GM23338 (cell line): ENCODE measurements around the gene HLA-DMB. TPM values are rescaled to one million over a fixed set of nuclear protein-coding genes. Genes with fewer than 3 reads are reported as not detected.
A peak's percentile ranks its signal among the peaks of the same experiment; 100 is the strongest.

Source experiments
- ATAC-seq: fragments of 200-7000 bp; cut with Tn5 transposase; 3 replicates; pipeline ENCODE4 v1.9.1; 2020
- DNase-seq: peaks from one replicate; pipeline ENCODE4 v3.0.0-alpha.2; 2015; ENCODE audit warnings: low spot score
- H2AFZ ChIP-seq: fragments of 200-600 bp; sonication (generic); 2 replicates; pipeline ENCODE4 v1.8.0; 2016; ENCODE audit warnings: antibody characterized with exemption, mild to moderate bottlenecking, moderate library complexity
- H3F3A ChIP-seq: fragments of 200-600 bp; sonication (generic); replicated peaks from 2 replicates; pipeline ENCODE4 v1.8.0; 2017; ENCODE audit warnings: antibody characterized with exemption, mixed run types, low read depth
- H3K27ac ChIP-seq: fragments of 200-600 bp; sonication (generic); 2 replicates; pipeline ENCODE4 v1.6.1; 2016; ENCODE audit warnings: low read depth
- H3K27me3 ChIP-seq: fragments of 200-600 bp; sonication (generic); 2 replicates; pipeline ENCODE4 v1.8.0; 2016; ENCODE audit warnings: mild to moderate bottlenecking, mixed run types, moderate library complexity; ENCODE audit not compliant: insufficient read depth
- H3K36me3 ChIP-seq: fragments of 200-600 bp; sonication (generic); 2 replicates; pipeline ENCODE4 v1.8.0; 2016; ENCODE audit warnings: mild to moderate bottlenecking; ENCODE audit not compliant: insufficient read depth
- H3K4me1 ChIP-seq: fragments of 200-600 bp; sonication (generic); 2 replicates; pipeline ENCODE4 v1.8.0; 2016; ENCODE audit warnings: mild to moderate bottlenecking, moderate library complexity; ENCODE audit not compliant: insufficient read depth
- H3K4me2 ChIP-seq: fragments of 200-600 bp; sonication (generic); 2 replicates; pipeline ENCODE4 v1.7.1; 2017; ENCODE audit warnings: mixed run types
- H3K4me3 ChIP-seq: fragments of 200-600 bp; sonication (generic); 2 replicates; pipeline ENCODE4 v1.6.1; 2016; ENCODE audit warnings: mixed run types
- H3K79me2 ChIP-seq: fragments of 200-600 bp; sonication (generic); replicated peaks from 2 replicates; pipeline ENCODE4 v1.8.0; 2017; ENCODE audit warnings: mild to moderate bottlenecking; ENCODE audit not compliant: insufficient read depth
- H3K9me2 ChIP-seq: fragments of 200-600 bp; sonication (generic); 2 replicates; pipeline ENCODE4 v1.8.0; 2017; ENCODE audit not compliant: insufficient read depth
- H4K20me1 ChIP-seq: fragments of 200-600 bp; sonication (generic); replicated peaks from 2 replicates; pipeline ENCODE4 v1.8.0; 2017; ENCODE audit warnings: mild to moderate bottlenecking; ENCODE audit not compliant: insufficient read depth
- H3K27ac Mint-ChIP-seq: 2 replicates; pipeline ENCODE4 v1.8.0; 2020; ENCODE audit warnings: inconsistent platforms, mild to moderate bottlenecking, moderate library complexity, mixed read lengths
- H3K27me3 Mint-ChIP-seq: 3 replicates; pipeline ENCODE4 v1.8.0; 2022; ENCODE audit warnings: low read depth, mild to moderate bottlenecking, moderate library complexity, mixed read lengths, inconsistent platforms; ENCODE audit not compliant: insufficient read depth, poor library complexity
- H3K36me3 Mint-ChIP-seq: 3 replicates; pipeline ENCODE4 v1.8.0; 2021; ENCODE audit warnings: low read depth, mild to moderate bottlenecking, inconsistent platforms, moderate library complexity, mixed read lengths
- H3K4me1 Mint-ChIP-seq: 3 replicates; pipeline ENCODE4 v1.8.0; 2020; ENCODE audit warnings: mild to moderate bottlenecking, inconsistent platforms, mixed read lengths
- H3K4me3 Mint-ChIP-seq: 3 replicates; pipeline ENCODE4 v1.8.0; 2021; ENCODE audit warnings: moderate library complexity, mild to moderate bottlenecking, inconsistent platforms, mixed read lengths
- H3K9me3 Mint-ChIP-seq: 3 replicates; pipeline ENCODE4 v1.8.0; 2020; ENCODE audit warnings: moderate library complexity, mild to moderate bottlenecking, inconsistent platforms, mixed read lengths
- CREB1 ChIP-seq: fragments of 250-450 bp; sonication (Bioruptor Pico); IDR thresholded peaks from 2 replicates; pipeline ENCODE4 v1.5.0; 2020; ENCODE audit warnings: low read depth, mild to moderate bottlenecking, moderate library complexity
- NANOG ChIP-seq: IDR thresholded peaks from 2 replicates; pipeline ENCODE4 v1.6.1; 2016; ENCODE audit warnings: antibody characterized with exemption, borderline replicate concordance
- POLR2AphosphoS5 ChIP-seq: IDR thresholded peaks from 2 replicates; pipeline ENCODE4 v1.6.1; 2016; ENCODE audit warnings: antibody characterized with exemption, low read depth
- STAT1 ChIP-seq: IDR thresholded peaks from one replicate; pipeline ENCODE4 v1.6.1; 2016; ENCODE audit warnings: antibody characterized with exemption; ENCODE audit not compliant: unreplicated experiment
- polyA plus RNA-seq: library from polyadenylated mRNA; unstranded; fragments of >200 nt; fragmentation: Nextera tagmentation; extraction: Ambion mirVana; gene quantifications from 2 replicates; pipeline ENCODE4 v1.2.1, GENCODE V29; 2016
- total RNA-seq: library from RNA; depleted of rRNA; stranded (reverse); fragments of >200 nt; shearing (Covaris generic); gene quantifications from 2 replicates; pipeline ENCODE4 v1.2.3, GENCODE V29; 2014
- TF ChIP-seq, protein P1 (sequence below): fragments of 250-450 bp; sonication (Bioruptor Pico); IDR thresholded peaks from 2 replicates; pipeline ENCODE4 v1.5.0; 2020; ENCODE audit warnings: mild to moderate bottlenecking, moderate library complexity

The HLA-DMB gene
- total and polyA plus RNA-seq, 2 experiments from 2014 or later: 0.70 to 1.6 TPM

DNA sequence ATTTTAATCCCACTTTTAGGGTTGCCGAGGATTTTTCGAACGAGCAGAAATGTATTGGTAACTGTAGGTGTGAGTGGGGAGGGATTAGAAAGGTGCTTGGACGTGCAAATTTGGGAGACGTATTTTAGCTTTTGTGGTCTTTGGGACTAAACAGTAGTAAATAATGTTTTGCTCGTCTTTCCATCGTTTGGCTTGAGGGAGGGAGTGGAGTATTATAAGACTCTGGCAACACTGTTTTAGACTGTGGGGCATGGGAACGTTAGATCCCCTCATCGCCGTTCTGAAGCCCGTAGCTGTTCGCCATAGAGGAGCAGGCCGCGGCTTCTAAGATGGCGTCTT lies 30.4 kb upstream of the HLA-DMB start:
- DNase-seq: no peak
- Mint-ChIP-seq H3K4me3 (peak overlapping the region; percentile 98), H3K36me3 (peaks cover 67% of the 10 kb centered on the region), H3K27me3 (peaks cover 52% of the 10 kb centered on the region), H3K4me1 (peaks cover 26% of the 10 kb centered on the region), H3K9me3 (peaks cover 12% of the 10 kb centered on the region), H3K27ac (peak overlapping the region; percentile 100)
- peaks cover 26% of the 10 kb centered on the region; the same call in 1 of the 2 replicates for H3K4me1 ChIP-seq
- TF ChIP-seq POLR2AphosphoS5: 0 out of 2 replicates have a peak, but pooled peaks have one; percentile 39
- TF ChIP-seq, protein P1, sequence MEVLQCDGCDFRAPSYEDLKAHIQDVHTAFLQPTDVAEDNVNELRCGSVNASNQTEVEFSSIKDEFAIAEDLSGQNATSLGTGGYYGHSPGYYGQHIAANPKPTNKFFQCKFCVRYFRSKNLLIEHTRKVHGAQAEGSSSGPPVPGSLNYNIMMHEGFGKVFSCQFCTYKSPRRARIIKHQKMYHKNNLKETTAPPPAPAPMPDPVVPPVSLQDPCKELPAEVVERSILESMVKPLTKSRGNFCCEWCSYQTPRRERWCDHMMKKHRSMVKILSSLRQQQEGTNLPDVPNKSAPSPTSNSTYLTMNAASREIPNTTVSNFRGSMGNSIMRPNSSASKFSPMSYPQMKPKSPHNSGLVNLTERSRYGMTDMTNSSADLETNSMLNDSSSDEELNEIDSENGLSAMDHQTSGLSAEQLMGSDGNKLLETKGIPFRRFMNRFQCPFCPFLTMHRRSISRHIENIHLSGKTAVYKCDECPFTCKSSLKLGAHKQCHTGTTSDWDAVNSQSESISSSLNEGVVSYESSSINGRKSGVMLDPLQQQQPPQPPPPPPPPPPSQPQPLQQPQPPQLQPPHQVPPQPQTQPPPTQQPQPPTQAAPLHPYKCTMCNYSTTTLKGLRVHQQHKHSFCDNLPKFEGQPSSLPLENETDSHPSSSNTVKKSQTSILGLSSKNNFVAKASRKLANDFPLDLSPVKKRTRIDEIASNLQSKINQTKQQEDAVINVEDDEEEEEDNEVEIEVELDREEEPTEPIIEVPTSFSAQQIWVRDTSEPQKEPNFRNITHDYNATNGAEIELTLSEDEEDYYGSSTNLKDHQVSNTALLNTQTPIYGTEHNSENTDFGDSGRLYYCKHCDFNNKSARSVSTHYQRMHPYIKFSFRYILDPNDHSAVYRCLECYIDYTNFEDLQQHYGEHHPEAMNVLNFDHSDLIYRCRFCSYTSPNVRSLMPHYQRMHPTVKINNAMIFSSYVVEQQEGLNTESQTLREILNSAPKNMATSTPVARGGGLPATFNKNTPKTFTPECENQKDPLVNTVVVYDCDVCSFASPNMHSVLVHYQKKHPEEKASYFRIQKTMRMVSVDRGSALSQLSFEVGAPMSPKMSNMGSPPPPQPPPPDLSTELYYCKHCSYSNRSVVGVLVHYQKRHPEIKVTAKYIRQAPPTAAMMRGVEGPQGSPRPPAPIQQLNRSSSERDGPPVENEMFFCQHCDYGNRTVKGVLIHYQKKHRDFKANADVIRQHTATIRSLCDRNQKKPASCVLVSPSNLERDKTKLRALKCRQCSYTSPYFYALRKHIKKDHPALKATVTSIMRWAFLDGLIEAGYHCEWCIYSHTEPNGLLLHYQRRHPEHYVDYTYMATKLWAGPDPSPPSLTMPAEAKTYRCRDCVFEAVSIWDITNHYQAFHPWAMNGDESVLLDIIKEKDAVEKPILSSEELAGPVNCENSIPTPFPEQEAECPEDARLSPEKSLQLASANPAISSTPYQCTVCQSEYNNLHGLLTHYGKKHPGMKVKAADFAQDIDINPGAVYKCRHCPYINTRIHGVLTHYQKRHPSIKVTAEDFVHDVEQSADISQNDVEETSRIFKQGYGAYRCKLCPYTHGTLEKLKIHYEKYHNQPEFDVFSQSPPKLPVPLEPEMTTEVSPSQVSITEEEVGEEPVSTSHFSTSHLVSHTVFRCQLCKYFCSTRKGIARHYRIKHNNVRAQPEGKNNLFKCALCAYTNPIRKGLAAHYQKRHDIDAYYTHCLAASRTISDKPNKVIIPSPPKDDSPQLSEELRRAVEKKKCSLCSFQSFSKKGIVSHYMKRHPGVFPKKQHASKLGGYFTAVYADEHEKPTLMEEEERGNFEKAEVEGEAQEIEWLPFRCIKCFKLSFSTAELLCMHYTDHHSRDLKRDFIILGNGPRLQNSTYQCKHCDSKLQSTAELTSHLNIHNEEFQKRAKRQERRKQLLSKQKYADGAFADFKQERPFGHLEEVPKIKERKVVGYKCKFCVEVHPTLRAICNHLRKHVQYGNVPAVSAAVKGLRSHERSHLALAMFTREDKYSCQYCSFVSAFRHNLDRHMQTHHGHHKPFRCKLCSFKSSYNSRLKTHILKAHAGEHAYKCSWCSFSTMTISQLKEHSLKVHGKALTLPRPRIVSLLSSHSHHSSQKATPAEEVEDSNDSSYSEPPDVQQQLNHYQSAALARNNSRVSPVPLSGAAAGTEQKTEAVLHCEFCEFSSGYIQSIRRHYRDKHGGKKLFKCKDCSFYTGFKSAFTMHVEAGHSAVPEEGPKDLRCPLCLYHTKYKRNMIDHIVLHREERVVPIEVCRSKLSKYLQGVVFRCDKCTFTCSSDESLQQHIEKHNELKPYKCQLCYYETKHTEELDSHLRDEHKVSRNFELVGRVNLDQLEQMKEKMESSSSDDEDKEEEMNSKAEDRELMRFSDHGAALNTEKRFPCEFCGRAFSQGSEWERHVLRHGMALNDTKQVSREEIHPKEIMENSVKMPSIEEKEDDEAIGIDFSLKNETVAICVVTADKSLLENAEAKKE: no peak
- H3K9me2 ChIP-seq: no peaks in the 10 kb centered on the region
- peak overlapping the region; percentile 100 for H3K27ac ChIP-seq
- peak overlapping the region; percentile 99 for H3K4me3 ChIP-seq
- no peaks in the 10 kb centered on the region for H3K27me3 ChIP-seq
- H3F3A ChIP-seq: peaks cover 43% of the 10 kb centered on the region
- H3K79me2 ChIP-seq: peaks cover 73% of the 10 kb centered on the region
- no peak overlapping the region for H2AFZ ChIP-seq
- H3K36me3 ChIP-seq: peaks cover 33% of the 10 kb centered on the region
- peak overlapping the region; percentile 100 for H3K4me2 ChIP-seq
- H4K20me1 ChIP-seq: peaks cover 38% of the 10 kb centered on the region
- ATAC-seq: no peak

DNA sequence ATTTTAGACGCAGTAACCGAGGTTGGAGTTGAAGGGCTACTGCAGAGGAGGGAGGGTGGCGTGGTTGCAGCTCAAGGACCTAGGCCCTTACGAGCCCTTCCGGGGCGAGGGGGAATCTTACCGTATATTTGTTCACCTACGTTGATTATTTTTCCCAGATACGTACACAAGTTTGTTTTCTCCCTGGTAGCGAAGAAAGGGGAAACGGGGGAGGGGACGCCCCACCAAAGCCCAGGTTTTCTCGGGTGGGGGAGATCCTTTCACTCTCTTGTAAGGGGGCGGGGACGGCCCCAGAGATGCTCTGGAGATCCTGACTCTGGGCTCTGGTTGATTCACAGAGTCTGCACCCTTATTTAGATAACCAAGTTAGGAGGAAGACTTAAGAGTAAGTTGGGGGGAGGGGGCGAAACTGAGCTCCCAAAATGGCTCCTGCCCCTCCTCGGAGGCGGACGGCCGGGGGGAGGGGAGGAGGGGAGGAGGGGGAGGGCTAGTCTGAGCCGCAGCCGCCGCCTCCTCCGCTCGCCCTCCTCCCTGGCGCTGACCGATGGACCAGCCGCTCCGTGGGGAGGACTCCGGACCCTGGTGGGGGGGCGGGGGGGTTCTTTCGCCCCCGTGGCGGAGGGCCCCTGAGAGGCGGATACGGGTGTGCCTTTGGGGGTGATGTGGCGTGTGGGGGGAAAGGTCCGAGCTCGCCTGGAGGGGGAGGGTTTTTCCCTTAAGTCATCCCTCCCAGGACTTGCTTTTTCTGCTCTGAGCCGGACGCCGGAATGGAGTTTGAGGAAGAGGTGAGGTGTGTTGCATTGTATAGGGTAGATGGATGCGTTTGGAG lies 29.8 kb upstream of the HLA-DMB start:
- H3K9me2 ChIP-seq: no peaks in the 10 kb centered on the region
- peak overlapping the region; percentile 99 for H3K4me3 ChIP-seq
- peak; percentile 92 for DNase-seq
- H3K27me3 ChIP-seq: no peaks in the 10 kb centered on the region
- Mint-ChIP-seq H3K4me1 (peaks cover 20% of the 10 kb centered on the region), H3K27ac (peak overlapping the region; percentile 100), H3K9me3 (peaks cover 12% of the 10 kb centered on the region), H3K4me3 (peak overlapping the region; percentile 98), H3K27me3 (peaks cover 49% of the 10 kb centered on the region), H3K36me3 (peaks cover 61% of the 10 kb centered on the region)
- H4K20me1 ChIP-seq: peaks cover 32% of the 10 kb centered on the region
- peak; percentile 4 for ATAC-seq
- H3K36me3 ChIP-seq: peaks cover 27% of the 10 kb centered on the region
- peaks cover 38% of the 10 kb centered on the region for H3F3A ChIP-seq
- H3K27ac ChIP-seq: peak overlapping the region; percentile 100
- H3K79me2 ChIP-seq: peaks cover 67% of the 10 kb centered on the region
- H3K4me2 ChIP-seq: peak overlapping the region; percentile 100
- peaks cover 22% of the 10 kb centered on the region; the same call in 1 of the 2 replicates for H3K4me1 ChIP-seq
- no peak overlapping the region for H2AFZ ChIP-seq
- TF ChIP-seq, protein P1: no peak
- TF ChIP-seq STAT1 (no peak), NANOG (no peak), CREB1 (CRISPR knock-in tag) (no peak)
